Astrocyte of the spinal cord (primary cell): Measurements from ENCODE around the gene GSG1L.

ENCODE experiments used
- DNase-seq: peaks from one replicate; pipeline ENCODE4 v3.0.0; 2011; ENCODE audit warnings: low read depth, low spot score
- H3K4me3 ChIP-seq: 2 replicates; pipeline ENCODE4 v1.5.1; 2011; ENCODE audit warnings: low read depth, mild to moderate bottlenecking, low read length, moderate library complexity
- CTCF ChIP-seq: IDR thresholded peaks from 2 replicates; pipeline ENCODE4 v1.5.1; 2012; ENCODE audit warnings: low read depth, mild to moderate bottlenecking, low read length, inconsistent platforms
- in situ Hi-C: cut with HindIII; loops from 2 replicates; pipeline ENCODE4 v1.10.0; 2017; ENCODE audit warnings: low sequenced_read_pairs

GSG1L gene

GRCh38 chr16:28101533-28101890 lies 38.0 kb upstream of the GSG1L start:
- in situ Hi-C loops: no loop called here
- no peak for TF ChIP-seq CTCF
- DNase-seq: no peak

GRCh38 chr16:28100810-28101532 lies 37.5 kb upstream of the GSG1L start:
- no peak for DNase-seq
- H3K4me3 ChIP-seq: no peak overlapping the region
- in situ Hi-C loops: no loop called here
- no peak for TF ChIP-seq CTCF

More at GRCh38 chr16:28101533-28101890, 38.0 kb upstream of the GSG1L start:
- no peak overlapping the region for H3K4me3 ChIP-seq

GRCh38 chr16:28098959-28099945 lies 35.7 kb upstream of the GSG1L start:
- no peak for DNase-seq
- in situ Hi-C loops: no loop called here
- no peak for TF ChIP-seq CTCF
- no peak overlapping the region for H3K4me3 ChIP-seq

GRCh38 chr16:28098171-28098958 lies 34.9 kb upstream of the GSG1L start:
- in situ Hi-C loops: no loop called here
- DNase-seq: no peak
- H3K4me3 ChIP-seq: no peak overlapping the region
- no peak for TF ChIP-seq CTCF

- in situ Hi-C loops: no loop called here
- no peak for TF ChIP-seq CTCF
- H3K4me3 ChIP-seq: no peak overlapping the region
- DNase-seq: no peak
These were observed 33.7 kb upstream of the GSG1L start for GRCh38 chr16:28096983-28097899.
